ENCODE results near the gene FSTL5. TPM values are rescaled to one million over a fixed set of nuclear protein-coding genes. Genes with fewer than 3 reads are reported as not detected.
"Not testable (repeated sequence)": the region's sequence is repeated elsewhere in the genome, so short reads cannot be mapped to it uniquely, and the experiment has no call there.

The FSTL5 gene
- polyA plus RNA-seq, 4 donors: 2.9 to 3.8 (median 3.2) TPM

GRCh38 chr4:162104459-162105124 lies 59.2 kb downstream of the FSTL5 start:
- DNase-seq (ENCODE audit: low read depth in 4 of 4, low spot score in 3 of 4): no peak

GRCh38 chr4:162103908-162104307 lies 59.9 kb downstream of the FSTL5 start:
- not testable (repeated sequence) for DNase-seq (ENCODE audit: low read depth in 4 of 4, low spot score in 3 of 4)

- DNase-seq (ENCODE audit: low read depth in 4 of 4, low spot score in 3 of 4): no peak
These were observed 61.1 kb downstream of the FSTL5 start for GRCh38 chr4:162102713-162103112.

DNA sequence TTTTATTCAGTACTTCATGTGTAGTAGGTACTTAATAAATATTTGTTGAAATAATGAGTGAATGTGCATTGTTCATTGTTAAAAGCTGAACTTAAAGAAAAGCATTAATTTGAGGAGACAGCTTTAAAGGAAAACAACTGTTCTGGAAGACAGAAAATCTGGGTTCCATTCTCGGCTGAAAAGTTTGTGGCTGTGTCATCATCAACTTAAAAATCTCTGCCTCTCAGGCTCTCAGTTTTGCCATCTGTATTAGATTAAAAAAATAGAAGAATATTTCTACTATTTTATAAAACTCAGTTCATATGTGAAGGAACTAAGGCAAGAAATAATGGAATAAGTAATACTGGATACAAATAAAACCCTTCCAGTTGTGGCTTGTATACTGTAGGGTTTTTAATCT lies 62.5 kb downstream of the FSTL5 start:
- DNase-seq (ENCODE audit: low read depth in 4 of 4, low spot score in 3 of 4): no peak

GRCh38 chr4:162075726-162076125 lies 88.1 kb downstream of the FSTL5 start:
- DNase-seq (ENCODE audit: low read depth in 4 of 4, low spot score in 3 of 4): no peak

DNA sequence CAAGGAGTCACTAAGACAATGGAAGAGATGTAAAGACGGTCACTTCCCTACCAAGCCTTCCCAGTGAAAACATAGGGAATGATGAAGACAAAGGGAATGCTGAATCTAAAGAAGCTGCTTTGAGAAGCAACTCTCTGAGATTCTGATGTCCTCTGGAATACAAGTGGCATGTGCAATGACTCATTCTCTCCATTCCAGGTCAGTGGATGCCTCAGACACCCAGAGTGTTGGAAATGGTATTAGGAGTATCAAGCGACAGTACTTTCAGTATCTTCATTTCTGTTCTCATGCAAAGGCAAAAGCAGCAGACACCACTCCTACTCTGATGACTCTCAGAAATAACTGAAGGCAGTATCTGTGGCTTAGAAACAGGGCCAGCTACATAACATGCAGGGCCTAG lies 102.6 kb downstream of the FSTL5 start:
- DNase-seq (ENCODE audit: low read depth in 4 of 4, low spot score in 3 of 4): no peak

- DNase-seq (ENCODE audit: low read depth in 4 of 4, low spot score in 3 of 4): no peak
These were observed 104.1 kb downstream of the FSTL5 start for GRCh38 chr4:162059656-162060055.

GRCh38 chr4:162056990-162057389 lies 106.8 kb downstream of the FSTL5 start:
- no peak for DNase-seq (ENCODE audit: low read depth in 4 of 4, low spot score in 3 of 4)

DNA sequence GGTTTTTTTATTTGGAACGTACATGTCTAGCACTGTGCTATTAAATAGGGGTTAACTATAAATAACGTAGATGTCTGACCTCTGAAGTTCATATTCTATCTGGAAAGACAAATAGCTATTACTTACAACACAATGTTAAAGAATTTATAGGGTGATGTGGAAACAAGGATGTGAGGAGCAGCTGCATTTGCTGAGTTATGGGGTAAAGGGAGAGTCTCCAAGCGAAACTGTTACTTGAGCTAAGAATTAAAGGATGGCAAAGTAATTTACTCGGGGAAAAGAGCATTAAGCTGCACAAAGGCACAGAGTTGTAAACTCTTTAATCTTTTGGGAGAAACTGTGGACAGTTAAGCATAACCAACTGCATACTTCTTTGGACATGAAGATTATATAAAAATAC lies 117.7 kb downstream of the FSTL5 start:
- DNase-seq (ENCODE audit: low read depth in 4 of 4, low spot score in 3 of 4): no peak

- no peak for DNase-seq (ENCODE audit: low read depth in 4 of 4, low spot score in 3 of 4)
These were observed 125.7 kb downstream of the FSTL5 start for GRCh38 chr4:162038112-162038511.

GRCh38 chr4:162017863-162018262 lies 145.9 kb downstream of the FSTL5 start:
- DNase-seq (ENCODE audit: low read depth in 4 of 4, low spot score in 3 of 4): no peak

DNA sequence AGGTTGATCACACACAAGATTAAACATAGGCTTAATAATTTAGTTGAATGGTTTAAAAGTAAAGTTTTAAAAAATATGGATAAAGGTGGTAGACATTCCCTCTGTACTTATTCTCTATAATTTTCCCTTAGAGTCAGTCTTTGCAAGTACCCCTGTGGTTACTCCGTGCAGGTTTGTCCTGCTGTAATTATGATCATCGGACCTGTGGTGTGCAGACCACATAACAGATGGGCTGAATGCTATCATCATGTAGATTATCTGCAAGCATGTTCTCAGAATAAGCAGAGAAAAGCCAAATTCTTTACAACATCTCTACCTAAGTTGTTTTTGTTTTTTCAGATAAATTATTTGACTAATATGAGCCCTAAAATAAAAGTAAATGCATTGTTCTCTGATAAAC lies 146.8 kb downstream of the FSTL5 start:
- no peak for DNase-seq (ENCODE audit: low read depth in 4 of 4, low spot score in 3 of 4)

DNA sequence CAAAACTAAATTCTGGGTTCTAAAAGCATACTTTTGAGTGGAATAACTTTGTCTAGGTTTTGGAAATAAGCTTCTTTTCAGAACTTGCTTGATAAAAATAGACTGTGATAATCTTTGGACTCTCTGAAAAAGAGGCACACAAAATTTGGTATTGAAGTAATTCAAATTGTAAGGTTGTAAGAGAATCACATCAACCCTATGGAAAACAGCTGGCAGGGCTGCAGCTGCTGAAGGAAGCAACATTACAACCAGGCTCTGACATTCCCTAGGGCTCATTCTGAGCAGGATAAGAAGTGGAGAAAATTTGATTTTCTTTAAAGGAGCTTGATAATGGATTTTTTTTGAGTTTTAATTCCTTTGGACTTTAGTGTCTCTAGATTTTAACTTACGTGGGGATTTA lies 147.6 kb downstream of the FSTL5 start:
- DNase-seq (ENCODE audit: low read depth in 4 of 4, low spot score in 3 of 4): no peak

DNA sequence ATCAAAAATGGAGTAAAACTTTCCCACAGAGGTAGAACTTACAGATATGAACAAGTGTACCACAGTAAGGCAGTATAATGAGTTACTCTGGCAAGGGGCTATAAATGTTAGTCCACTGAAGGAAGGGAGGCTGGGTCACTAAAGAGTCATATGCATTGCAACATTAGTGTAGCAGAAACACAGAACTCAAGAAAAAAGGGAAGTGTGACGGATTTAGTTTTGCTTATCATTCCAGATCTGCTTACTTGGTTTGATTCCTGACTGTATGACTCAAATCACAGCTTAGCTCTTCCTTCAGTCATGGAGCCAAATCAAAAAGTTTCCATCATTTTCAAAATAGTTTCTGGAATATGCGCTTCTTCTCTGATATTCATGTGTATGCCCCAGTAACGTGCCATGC lies 148.7 kb downstream of the FSTL5 start:
- no peak for DNase-seq (ENCODE audit: low read depth in 4 of 4, low spot score in 3 of 4)

GRCh38 chr4:162011089-162011488 lies 152.7 kb downstream of the FSTL5 start:
- DNase-seq (ENCODE audit: low read depth in 4 of 4, low spot score in 3 of 4): no peak

DNA sequence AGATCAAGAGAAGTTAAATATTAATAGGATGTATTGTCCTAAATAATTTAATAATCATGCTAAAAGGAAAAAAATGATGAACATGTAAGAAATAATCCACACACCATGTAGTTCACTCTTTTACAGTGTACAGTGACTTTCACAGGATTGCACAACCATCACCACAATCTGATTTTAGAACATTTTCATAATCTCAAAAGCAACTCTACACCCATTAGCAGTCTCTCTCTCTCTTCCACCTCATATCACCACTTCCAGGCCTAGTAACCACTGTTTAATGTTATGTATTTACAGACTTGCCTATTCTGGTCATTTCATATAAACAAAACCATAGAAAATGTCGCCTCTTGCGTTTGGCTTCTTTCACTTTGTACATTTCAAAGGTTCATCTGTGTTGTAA lies 153.4 kb downstream of the FSTL5 start:
- DNase-seq (ENCODE audit: low read depth in 4 of 4, low spot score in 3 of 4): no peak

DNA sequence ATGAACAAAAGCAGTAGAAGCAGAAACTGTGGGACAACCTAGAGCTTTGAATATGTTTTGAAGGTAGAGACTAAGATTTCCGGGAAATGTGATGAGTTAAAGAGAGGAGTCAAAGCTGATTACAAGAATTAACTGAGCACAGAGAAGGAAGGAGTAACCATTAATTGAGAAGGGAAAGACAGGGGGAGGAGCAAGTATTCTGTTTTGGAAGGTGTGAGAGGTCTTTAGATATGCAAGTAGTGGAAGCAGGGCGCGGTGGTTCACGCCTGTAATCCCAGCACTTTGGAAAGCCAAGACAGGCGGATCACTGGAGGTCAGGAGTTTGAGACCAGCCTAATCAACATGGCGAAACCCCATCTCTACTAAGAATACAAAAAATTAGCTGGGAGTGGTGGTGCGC lies 171.5 kb downstream of the FSTL5 start:
- DNase-seq (ENCODE audit: low read depth in 4 of 4, low spot score in 3 of 4): no peak

- DNase-seq (ENCODE audit: low read depth in 4 of 4, low spot score in 3 of 4): no peak
These were observed 172.0 kb downstream of the FSTL5 start for GRCh38 chr4:161991811-161992210.

DNA sequence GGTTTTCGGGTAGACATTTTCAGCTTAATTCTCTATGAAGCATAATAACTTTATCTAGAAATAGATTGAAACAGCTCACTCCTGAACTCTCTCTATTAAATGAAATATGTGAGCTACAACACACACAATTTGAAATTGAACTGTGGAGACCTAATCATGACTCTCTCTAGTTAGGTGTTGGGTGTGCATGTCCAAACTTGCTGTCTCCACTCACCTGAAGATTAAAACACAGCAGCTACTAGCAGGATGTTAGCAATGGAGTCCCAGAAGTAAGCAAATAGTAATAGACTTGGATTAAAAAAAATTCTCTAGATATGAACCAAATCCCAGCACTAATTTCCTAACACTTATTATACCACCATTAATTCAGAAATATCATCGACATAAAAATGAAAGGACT lies 173.1 kb downstream of the FSTL5 start:
- no peak for DNase-seq (ENCODE audit: low read depth in 4 of 4, low spot score in 3 of 4)

- no peak for DNase-seq (ENCODE audit: low read depth in 4 of 4, low spot score in 3 of 4)
These were observed 174.9 kb downstream of the FSTL5 start for GRCh38 chr4:161988946-161989345.

DNA sequence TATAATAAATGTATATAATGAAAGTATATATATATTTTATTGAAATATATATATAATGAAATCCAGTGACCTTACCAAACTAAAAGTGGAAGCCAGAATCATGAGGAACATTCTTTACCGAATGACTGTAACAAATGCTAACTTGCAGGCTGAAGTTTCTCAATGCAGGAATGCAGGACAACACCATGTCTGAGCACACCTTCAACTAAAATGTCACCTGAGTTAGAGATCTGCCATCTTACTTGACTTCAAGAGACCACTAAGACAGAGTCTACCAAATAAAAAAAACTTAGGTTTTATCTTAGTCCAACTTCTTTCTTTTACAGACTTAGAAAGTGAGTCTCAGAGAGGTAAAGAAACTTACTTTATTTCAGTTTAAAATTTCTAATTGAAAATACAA lies 176.2 kb downstream of the FSTL5 start:
- no peak for DNase-seq (ENCODE audit: low read depth in 4 of 4, low spot score in 3 of 4)

- DNase-seq (ENCODE audit: low read depth in 4 of 4, low spot score in 3 of 4): no peak
These were observed 211.4 kb downstream of the FSTL5 start for GRCh38 chr4:161952382-161952781.
